Loucy (cell line): ENCODE measurements around the gene PTAFR.

ENCODE experiments used
- EZH2phosphoT487 ChIP-seq: fragments of 200-600 bp; IDR thresholded peaks from 2 replicates; pipeline ENCODE4 v1.6.1; 2018; ENCODE audit warnings: antibody characterized with exemption, mild to moderate bottlenecking, moderate library complexity, borderline replicate concordance
- TF ChIP-seq, protein P1 (sequence below): fragments of 200-600 bp; sonication (generic); conservative IDR thresholded peaks from 2 replicates; pipeline ENCODE4 v1.5.1; 2014; ENCODE audit warnings: mild to moderate bottlenecking, antibody characterized with exemption, low read length

DNA sequence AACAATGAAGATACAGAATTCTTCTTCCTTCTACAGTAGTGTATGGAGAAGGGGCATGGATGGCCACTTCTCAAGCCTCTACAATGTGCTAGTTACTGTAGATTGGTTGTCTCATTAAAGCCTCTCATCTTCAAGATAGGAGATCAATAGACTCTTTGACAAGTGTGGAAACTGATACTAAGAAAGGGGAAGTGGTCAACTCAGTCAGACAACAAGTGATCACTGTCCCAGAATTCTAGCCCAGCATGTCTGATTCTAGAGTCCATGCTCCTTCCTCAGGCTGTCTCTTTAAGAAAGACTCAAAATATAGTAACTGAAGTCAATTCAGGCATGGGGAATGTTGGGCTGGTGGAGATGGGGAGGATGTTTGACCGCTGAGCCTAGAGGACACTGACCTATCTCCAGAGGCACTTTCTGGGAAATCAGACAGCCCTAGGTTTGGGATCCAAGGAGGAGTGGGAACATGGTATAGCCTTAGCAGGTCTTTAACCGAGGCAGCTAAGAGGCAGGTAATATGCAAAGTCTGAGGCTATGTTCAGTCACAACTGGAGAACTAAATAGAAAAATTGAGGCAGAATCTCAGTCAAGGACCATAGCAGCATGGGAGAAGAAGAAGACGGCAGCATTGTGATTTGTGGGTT is 48.8 kb downstream of the PTAFR start:
- TF ChIP-seq, protein P1, sequence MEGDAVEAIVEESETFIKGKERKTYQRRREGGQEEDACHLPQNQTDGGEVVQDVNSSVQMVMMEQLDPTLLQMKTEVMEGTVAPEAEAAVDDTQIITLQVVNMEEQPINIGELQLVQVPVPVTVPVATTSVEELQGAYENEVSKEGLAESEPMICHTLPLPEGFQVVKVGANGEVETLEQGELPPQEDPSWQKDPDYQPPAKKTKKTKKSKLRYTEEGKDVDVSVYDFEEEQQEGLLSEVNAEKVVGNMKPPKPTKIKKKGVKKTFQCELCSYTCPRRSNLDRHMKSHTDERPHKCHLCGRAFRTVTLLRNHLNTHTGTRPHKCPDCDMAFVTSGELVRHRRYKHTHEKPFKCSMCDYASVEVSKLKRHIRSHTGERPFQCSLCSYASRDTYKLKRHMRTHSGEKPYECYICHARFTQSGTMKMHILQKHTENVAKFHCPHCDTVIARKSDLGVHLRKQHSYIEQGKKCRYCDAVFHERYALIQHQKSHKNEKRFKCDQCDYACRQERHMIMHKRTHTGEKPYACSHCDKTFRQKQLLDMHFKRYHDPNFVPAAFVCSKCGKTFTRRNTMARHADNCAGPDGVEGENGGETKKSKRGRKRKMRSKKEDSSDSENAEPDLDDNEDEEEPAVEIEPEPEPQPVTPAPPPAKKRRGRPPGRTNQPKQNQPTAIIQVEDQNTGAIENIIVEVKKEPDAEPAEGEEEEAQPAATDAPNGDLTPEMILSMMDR, result no peak
- TF ChIP-seq EZH2phosphoT487, result no peak
